Activated CD4-positive, alpha-beta T cell treated with anti-CD3 and anti-CD28 coated beads for 48 hours (primary cell): ENCODE data around the gene ELL3.
"Not testable (repeated sequence)": the region's sequence is repeated elsewhere in the genome, so short reads cannot be mapped to it uniquely, and the experiment has no call there.

Source experiments
- DNase-seq: peaks from one replicate; pipeline ENCODE4 v3.0.0-alpha.2; 2020

Gene ELL3, protein sequence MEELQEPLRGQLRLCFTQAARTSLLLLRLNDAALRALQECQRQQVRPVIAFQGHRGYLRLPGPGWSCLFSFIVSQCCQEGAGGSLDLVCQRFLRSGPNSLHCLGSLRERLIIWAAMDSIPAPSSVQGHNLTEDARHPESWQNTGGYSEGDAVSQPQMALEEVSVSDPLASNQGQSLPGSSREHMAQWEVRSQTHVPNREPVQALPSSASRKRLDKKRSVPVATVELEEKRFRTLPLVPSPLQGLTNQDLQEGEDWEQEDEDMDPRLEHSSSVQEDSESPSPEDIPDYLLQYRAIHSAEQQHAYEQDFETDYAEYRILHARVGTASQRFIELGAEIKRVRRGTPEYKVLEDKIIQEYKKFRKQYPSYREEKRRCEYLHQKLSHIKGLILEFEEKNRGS

DNA sequence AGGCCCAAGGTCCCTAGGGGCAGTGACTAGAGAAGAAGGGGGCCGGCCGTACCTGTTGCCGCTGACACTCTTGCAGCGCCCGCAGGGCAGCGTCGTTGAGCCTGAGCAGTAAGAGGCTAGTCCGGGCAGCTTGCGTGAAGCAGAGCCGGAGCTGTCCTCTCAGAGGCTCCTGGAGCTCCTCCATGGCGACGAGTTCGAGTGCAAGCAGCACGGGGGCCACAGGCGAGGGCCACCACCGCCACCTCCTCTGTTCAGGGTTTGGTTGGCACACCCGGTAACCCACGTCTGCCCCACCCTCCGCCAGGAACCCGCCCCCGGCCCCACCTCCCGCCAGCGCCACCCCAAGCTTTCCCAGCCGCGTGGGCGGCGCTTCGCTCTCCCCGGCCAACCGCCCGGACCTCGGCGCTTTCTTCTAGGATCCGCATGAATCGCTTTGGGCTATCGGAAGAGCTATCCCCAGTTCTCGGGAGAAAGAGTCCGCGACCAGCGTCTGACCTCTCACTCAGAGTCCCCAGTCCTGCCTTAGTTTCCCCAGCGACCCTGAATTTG lies at the start of gene ELL3:
Gene ELL3 (minus strand): TSS at position 249 of the 549 bp plus-strand sequence. CDS start 65 bp downstream, at position 184.
- peak; percentile 83 for DNase-seq

DNA sequence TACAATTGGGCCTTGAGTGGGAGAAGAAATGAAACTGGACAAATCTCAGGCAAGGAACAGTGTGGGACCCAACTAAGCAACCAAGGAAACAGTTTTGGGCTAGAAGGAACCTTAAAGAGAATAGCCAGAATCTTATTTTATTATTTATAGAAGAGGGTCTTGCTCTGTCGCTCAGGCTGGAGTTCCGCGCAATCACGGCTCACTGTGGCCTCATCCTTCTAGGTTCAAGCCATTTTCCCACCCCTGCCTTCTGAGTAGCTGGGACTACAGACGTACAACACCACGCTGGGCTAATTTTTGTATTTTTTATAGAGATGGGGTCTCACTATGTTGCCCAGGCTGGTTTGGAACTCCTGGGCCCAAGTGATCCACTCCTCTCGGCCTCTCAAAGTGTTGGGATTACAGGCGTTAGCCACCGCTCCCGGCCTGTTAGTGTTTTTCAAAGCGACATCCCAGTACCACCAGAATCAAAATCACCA lies 49.3 kb upstream of the ELL3 start:
- DNase-seq: no peak

DNA sequence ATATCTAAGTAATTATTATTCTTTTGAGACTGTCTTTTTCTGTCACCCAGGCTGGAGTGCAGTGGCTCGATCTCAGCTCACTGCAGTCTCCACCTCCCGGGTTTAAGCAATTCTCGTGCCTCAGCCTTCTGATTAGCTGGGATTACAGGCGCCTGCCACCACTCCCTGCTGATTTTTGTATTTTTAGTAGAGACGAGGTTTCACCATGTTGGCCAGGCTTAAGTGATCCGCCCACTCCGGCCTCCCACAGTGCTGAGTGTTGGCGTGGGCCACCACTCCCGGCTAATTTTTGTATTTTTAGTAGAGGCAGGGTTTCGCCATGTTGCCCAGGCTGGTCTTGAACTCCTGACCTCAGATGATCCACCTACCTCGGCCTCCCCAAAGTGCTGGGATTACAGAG lies 48.5 kb upstream of the ELL3 start:
- DNase-seq: not testable (repeated sequence)

DNA sequence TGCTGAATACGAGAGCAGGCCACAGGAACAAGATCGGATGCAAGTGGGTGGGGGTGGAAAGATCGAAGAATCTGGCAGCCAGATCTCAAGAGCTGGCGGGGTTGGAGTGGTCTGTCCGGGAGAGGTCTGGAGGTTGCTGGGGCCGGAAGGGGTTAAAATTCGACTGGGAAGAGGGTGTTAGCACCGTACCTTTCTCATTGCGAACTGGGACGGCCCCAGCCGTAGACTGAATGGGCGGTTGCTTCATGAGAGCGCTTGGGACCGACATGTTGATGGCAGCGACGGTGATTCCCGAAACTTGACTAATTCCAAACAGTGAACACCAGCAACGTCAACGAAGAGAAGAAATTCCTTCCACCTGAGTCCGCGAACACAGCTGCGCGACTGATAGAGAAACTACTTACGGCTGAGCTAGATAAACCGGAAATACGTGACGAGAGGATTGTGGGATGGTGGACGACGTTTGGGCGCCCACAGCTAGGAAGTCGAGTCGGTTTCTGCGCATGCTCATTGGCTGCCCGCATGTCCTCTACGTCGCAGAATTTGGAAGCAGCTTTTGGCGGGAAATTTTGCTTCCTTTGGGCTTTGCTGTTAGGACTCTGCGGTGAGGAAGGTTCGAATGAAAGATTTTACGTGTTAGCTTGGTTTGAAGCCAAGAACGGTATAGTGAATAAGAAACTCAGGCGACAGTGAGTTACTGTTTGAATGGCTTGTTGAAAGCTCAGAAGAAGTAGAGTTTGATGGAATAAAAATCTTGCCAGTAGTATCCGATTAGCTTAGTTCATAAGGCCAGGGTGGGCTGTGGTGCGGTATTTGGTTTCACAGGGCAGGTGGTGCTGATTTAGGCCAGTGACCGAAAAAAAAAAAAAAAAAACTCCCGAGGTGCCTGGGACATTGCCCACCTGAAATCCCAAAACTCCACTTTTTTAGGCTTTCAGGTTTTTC lies 47.8 kb upstream of the ELL3 start, which contains the start of gene MFAP1:
Gene MFAP1 (minus strand): TSS at position 389 of the 945 bp plus-strand sequence. CDS start 121 bp downstream, at position 268.
- DNase-seq: peak; percentile 94

DNA sequence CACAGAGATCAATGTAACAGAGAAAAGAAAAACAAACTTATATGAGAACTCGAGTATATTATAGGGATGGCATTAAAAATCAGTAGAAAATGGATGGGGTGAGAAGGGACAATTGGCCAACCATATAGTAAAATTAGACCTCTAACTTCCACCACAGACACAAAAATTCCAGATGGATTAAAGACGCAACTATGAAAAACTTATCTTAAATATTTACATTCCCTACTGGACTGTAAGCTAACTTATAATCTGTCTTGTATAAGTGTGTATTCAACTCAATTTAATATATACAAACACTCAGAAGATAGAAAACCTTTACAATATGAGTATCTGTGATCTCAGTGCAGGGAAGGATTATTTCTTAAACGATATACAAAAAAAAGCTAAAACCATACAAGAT lies 44.7 kb upstream of the ELL3 start:
- DNase-seq: no peak

DNA sequence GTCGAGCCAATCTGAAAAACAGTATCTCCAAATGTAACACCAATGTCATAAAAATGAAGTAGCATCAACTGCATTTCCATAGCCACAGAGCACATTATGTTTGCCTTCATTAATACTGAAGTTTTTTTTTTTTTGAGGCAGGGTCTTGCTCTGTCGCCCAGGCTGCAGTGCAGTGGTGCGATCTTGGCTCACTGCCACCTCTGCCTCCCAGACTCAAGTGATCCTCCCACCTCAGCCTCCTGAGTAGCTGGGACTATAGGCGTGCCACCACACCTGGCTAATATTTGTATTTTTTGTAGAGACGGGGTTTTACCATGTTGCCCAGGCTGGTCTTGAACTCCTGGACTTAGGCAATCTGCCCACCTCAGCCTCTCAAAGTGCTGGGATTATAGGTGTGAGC lies 38.3 kb upstream of the ELL3 start:
- not testable (repeated sequence) for DNase-seq

DNA sequence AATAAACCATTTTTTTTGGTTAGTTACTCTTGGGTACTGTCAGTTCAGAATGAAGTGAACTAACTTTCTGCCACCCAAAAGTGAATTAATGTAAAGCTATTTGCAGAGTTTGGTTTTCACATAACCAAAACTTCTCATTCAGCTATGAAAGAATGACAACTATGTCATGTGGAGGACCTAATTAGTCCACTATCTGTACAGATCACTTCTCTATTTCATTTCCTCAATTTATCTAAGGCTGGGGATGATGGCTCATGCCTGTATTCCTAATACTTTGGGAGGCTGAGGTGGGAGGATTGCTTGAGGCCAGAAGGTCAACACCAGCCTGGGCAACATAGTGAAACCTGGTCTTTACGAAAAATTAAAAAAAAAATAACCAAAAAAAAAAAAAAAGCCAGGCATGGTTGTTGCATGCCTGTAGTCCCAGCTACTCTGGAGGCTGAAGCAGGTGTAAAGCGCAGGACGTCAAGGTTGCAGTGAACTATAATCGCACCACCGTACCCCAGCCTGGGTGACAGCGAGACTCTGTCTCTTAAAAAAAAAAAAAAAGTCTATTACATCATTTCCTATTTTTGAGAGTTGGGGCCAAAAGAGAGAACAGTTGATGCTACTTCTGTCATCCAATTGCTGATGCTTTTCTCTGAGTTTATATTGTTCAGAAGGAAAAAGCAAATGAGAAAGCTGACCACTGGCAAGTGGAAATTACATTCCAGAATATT lies 32.4 kb upstream of the ELL3 start:
- DNase-seq: no peak

DNA sequence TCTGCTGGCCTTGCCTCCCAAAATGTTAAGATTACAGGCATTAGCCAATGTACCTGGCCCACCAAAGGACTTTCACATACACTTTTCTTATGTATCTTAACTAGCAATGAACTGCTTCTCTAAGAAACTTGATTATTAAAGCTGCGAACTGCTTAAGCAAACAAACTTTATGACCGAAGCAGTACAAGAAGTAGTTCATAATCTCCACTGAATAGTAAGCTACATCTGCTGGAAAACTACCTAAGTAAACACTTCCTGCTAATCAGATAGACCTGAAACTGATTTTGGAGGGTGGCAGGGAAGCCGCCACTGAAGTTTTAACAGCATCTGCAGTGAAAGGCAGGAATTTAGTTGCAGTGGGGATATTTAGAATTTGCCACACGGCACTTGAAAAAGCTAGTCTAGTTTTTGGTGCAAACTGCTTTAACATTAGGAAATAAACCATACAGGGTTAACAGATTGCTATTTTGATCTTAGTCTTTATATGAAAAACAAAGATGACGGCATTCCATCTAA lies 31.7 kb upstream of the ELL3 start:
- DNase-seq: no peak

DNA sequence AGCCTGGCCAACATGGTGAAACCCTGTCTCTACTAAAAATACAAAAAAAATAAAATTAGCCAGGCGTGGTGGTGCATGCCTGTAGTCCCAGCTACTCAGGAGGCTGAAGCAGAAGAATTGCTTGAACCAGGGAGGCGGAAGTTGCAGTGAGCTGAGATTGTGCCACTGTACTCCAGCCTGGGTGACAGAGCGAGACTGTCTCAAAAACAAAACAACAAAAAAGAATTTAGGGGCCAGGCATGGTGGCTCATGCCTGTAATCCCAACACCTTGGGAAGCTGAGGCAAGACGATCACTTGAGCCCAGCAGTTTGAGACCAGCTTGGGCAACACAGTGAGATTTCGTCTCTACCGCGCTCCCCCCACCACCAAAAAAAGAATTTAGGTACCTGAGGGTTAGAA lies 25.9 kb upstream of the ELL3 start:
- DNase-seq: not testable (repeated sequence)

DNA sequence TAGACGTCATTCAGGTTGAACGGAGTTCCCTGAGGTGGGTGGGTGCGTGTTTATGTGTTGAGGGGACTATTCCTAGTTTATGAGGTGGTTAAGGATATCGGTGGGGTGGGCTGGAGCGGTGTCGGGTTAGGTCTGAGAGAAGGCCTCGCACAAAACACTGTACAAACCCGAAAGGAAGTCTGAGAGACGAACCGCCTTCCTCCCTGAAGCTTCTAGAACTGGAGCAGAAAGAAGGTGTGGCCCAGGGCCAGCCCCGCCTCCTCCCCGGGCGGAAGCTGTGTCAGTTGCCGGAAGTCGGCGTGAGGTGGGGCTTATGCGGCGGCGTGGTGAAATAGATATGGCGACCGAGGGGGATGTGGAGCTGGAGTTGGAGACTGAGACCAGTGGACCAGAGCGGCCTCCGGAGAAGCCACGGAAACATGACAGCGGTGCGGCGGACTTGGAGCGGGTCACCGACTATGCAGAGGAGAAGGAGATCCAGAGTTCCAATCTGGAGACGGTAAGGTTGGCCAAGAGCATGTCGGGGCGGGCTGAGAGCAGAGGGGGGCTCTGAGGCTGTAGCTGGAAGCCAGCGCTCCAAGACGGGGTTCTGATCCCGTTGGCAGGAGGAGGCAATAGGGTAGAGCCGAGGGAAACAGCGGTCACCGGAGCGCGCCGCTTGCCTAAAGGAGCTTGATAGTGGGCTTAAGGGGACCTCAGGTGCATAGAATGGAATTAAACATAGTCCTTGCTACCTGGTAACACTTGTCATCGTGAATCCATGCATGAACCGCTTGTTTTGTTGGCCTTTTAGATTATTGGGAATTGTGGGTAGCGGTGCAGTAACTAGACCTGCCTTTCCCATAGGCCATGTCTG lies 23.7 kb upstream of the ELL3 start, which contains the start of gene HYPK:
Gene HYPK (plus strand): TSS at position 314 of the 856 bp plus-strand sequence. CDS start 24 bp downstream, at position 338.
- peak; percentile 94 for DNase-seq

DNA sequence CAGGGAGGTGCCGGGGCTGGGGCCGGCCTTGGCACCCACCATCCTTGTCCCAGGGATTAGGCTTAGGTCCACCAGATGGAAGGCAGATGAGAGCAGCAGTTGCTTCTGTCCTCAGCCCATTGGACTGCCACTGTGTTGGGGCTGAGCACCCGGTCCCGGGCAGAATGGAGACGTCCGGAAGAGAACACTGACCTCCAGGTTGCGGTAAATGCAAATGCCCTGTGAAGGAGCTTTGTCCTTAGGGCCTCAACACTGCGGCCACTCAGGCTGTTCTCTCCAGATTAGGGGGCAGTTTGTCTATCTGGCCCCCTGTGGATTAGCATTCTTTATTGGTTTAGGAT lies 23.1 kb upstream of the ELL3 start, which contains the start of gene SERINC4:
Gene SERINC4 (minus strand): TSS at position 276 of the 341 bp plus-strand sequence. CDS start 234 bp downstream, at position 42.
- no peak for DNase-seq

DNA sequence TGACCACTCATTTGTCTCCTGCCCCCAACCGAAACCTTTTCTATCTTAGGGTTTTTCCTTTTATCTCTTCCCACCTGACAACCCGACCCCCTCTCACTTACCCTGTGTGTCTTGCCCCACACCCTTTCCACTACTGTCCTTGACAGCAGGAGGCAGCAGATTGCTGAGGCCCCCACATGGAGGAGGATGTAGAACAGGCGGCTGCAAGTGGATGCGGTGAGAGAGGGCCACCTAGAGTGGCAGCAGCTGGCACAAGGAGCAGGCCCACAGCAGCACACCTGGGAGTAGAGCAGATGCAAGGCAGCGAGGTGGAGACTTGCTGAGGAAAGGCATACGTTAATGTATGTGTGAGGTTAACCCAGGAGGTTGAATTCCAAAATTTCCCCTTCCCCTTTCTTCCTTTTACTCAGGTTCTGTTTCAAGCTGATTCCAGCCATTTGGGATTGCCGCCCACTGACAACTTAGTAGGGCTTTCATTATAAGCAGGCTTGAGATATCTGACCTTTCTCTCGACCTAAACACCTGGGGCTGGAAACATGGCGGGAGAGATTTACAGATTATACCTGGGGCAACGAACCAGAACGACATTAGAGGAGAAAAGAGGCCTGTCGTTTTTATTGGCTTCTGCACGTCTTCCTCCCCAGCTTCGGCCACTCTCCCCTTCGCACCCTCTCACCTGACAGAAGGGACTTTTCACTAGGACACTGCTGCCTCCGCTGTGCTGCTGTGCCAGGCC lies 22.6 kb upstream of the ELL3 start:
- no peak for DNase-seq

DNA sequence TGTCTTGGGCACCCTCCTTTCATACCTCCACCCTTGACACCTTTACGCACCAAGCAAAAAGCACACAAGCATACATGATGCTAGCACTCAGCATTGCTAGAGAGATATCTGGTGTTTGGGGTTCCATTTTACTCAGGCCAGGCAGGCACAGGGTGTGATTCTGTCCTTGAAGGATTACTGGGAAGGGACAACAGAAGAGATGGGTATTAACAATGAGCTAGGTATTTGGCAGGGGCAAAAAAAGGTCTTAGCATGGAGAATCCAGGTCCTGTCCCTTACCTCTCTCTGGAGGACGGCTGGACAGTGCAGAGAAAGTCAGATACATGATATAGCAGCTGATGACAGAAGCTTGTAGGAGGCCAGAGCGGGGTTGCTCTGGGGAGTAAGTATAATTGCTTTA lies 19.8 kb upstream of the ELL3 start:
- no peak for DNase-seq

DNA sequence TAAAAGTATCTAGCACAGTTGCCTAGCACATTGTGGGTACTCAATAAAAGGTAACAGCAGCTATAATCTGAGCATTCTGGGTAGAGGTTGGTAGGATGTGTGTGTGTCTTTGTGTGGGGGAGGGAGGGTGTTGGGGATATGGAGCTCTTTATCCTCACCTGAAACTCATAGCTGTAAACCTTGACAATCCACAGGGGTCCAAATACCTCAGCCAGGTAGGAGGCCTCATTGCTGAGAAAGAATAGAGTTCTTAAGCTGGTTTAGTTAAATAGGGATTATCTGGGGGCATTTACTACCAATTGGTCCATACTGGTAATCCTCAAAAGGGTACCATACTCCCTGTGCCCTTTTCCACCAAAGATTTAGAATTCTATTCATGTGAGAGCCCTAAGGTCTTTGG lies 19.2 kb upstream of the ELL3 start:
- DNase-seq: no peak

DNA sequence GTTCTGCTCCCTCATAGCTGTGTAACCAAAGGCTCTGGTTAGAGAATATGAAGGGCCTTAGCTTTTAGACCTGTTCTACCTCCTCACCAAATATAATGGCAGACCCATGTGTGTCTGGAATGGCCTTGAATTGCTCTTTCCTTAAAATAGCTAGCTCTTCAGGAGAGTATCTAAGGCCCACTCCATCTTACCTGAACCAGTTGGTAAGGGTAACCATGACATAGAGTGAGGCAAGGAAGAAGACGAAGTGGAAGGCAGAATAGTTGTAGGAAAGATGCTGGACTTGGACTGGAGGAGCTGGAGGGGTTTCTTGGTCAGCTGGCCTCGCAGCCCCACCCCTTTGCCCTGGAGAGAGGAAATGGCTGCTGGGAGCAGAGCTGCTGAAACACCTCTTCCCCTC lies 18.4 kb upstream of the ELL3 start:
- DNase-seq: no peak

DNA sequence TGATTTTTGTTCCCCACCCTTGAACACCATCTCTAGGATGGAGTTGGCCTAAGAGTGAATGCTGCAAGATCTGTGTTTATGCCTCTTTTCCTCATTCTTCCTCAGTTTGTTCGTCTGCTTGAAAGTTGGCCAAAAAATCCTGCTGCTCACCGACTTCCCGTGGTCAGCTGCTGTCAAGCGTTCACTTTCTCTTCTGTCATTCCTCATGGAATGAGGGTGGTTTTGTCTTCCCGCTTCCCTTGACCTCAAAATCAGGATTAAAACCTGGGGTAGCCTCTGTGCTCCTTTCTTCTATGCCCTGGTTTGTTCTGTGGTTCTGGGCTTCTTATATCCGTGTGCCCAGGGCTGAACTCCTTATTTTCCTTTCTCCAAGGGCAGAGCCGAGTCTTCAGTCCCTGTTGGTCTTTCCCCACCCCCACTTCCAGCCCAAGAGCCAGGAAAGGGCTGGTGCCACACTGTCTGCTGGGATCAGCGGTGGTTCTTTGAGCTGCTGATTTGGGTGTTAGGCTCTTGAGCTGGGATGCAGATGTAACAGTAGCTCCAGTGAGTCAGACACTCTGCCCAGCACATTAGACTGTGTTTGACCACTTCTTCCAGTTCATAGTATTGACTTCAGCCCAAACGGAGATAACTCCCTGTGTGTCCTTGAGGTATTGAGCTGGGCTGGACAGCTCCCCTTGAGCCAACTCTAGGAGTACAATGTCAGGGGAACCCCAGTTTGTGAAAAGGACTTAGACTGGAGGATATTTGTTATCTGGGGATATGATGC lies 17.7 kb upstream of the ELL3 start:
- no peak for DNase-seq

DNA sequence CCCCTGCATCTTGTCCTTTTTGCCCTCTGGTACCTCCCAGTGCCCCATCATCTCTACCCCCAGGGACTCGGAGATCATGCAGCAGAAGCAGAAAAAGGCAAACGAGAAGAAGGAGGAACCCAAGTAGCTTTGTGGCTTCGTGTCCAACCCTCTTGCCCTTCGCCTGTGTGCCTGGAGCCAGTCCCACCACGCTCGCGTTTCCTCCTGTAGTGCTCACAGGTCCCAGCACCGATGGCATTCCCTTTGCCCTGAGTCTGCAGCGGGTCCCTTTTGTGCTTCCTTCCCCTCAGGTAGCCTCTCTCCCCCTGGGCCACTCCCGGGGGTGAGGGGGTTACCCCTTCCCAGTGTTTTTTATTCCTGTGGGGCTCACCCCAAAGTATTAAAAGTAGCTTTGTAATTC lies 16.9 kb upstream of the ELL3 start:
- DNase-seq: no peak

DNA sequence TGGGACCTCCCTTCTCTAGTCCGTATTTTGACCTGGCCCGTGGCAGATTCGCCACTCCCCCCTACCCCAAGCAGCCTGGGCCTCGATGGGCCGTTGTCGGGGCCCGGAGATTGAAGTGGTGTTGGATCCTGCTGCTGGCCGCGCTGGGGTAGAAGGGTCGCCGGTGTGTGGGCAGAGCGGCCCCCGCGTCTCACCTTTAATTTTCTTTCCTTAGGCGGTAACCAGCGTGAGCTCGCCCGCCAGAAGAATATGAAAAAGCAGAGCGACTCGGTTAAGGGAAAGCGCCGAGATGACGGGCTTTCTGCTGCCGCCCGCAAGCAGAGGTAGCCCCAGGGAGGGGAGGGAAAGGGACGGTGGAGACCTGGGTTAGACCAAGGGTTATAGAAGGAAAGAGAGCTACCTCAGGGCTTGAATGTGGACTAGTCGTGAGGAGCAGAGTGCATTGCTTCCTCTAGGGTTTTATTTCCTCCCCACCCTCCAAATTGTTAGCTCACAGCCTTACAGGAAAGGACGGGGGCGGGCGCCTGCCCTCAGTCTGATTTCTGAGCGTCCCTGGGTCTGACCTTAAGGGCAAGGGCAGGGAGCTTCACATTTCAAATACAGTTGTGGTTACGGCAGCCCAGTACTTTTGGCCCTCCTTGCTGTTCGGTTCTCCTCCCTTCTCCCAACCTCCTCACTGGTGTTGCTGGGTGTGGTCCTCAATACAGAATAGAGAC lies 16.2 kb upstream of the ELL3 start:
- DNase-seq: peak; percentile 41
